K562 (cell line): Measurements from ENCODE around the gene TSGA10. TPM values are rescaled to one million over a fixed set of nuclear protein-coding genes. Genes with fewer than 3 reads are reported as not detected.

Experiments
- ATAC-seq: fragments of 200-7000 bp; cut with Tn5 transposase; 3 replicates; pipeline ENCODE4 v1.9.1; 2020; ENCODE audit warnings: moderate library complexity
- BruUV-seq: library from RNA; stranded (reverse); fragments of 400-500 nt; replicated peaks from 2 replicates; lab custom pipeline; 2021; lab: Mats Ljungman, UMichigan
- CTCF ChIA-PET: fragments of 300-600 bp; formaldehyde crosslinking; extraction: SDS; loops from one replicate; lab custom pipeline; 2021; ENCODE audit warnings: low intra/inter-chr PET ratio; lab: Yijun Ruan, JAX
- POLR2A ChIA-PET: fragments of 300-600, 350-650 bp; sonication (Branson Sonifier 250); formaldehyde crosslinking; extraction: SDS; loops from one replicate; lab custom pipeline; 2021; ENCODE audit warnings: antibody characterized with exemption, inconsistent platforms; lab: Yijun Ruan, JAX
- DNase-seq, 4 experiments: peaks; one replicate each; pipeline versions ENCODE4 v3.0.0 to v3.0.0-alpha.2; 2011 to 2018; ENCODE audit warnings: low spot score in 3 of 4, mixed read lengths in 3 of 4; ENCODE audit errors: extremely low read depth in 1 of 4
- FAIRE-seq: peaks from 2 replicates; lab custom pipeline; 2011; peaks lifted over from hg19 to GRCh38; lab: Jason Lieb, UNC
- H2AFZ ChIP-seq: 2 replicates; pipeline ENCODE4 v1.6.0; 2011; ENCODE audit warnings: low read depth, low read length, control low read depth, inconsistent platforms
- H3K27ac ChIP-seq: fragments of 200-600 bp; 3 replicates; pipeline ENCODE4 v1.8.0; 2011; ENCODE audit warnings: low read depth, mild to moderate bottlenecking, control low read depth, inconsistent platforms, low read length, moderate library complexity, mixed read lengths; ENCODE audit errors: extremely low read depth
- H3K27me3 ChIP-seq, 2 experiments: fragments of 300-600 bp in 1 of 2; 2 replicates in 1 of 2; 3 replicates in 1 of 2; pipeline versions ENCODE4 v1.6.0 to v1.8.0; 2011; ENCODE audit warnings: inconsistent platforms in 2 of 2, low read length in 2 of 2, mild to moderate bottlenecking in 1 of 2, mixed read lengths in 1 of 2, moderate library complexity in 1 of 2; ENCODE audit not compliant: control insufficient read depth in 2 of 2, insufficient read depth in 2 of 2
- H3K36me3 ChIP-seq: fragments of 300-600 bp; 3 replicates; pipeline ENCODE4 v1.8.0; 2011; ENCODE audit warnings: mild to moderate bottlenecking, low read length, inconsistent platforms; ENCODE audit not compliant: control insufficient read depth, insufficient read depth
- H3K4me1 ChIP-seq, 2 experiments: fragments of 200-600 bp in 1 of 2; replicated peaks in 1 of 2; 2 replicates in 1 of 2; 3 replicates in 1 of 2; pipeline versions ENCODE4 v1.5.1 to v1.8.0; 2011; ENCODE audit warnings: inconsistent platforms in 2 of 2, low read length in 2 of 2, mild to moderate bottlenecking in 1 of 2, mixed read lengths in 1 of 2, moderate library complexity in 1 of 2; ENCODE audit not compliant: control insufficient read depth in 2 of 2, insufficient read depth in 2 of 2
- H3K4me2 ChIP-seq: 2 replicates; pipeline ENCODE4 v1.6.1; 2011; ENCODE audit warnings: low read length, control low read depth, inconsistent platforms, mixed read lengths; ENCODE audit not compliant: insufficient read depth
- H3K4me3 ChIP-seq: fragments of 200-600 bp; sonication (generic), shearing (Covaris generic); 2 replicates; pipeline ENCODE4 v1.5.1; 2016; ENCODE audit warnings: control low read depth, inconsistent platforms
- H3K79me2 ChIP-seq: fragments of 200-600 bp; 3 replicates; pipeline ENCODE4 v1.8.0; 2011; ENCODE audit warnings: low read length, inconsistent platforms; ENCODE audit not compliant: control insufficient read depth, insufficient read depth
- H3K9ac ChIP-seq, 2 experiments: 2 replicates each; pipeline versions ENCODE4 v1.6.0 to v1.6.1; 2011; ENCODE audit warnings: low read depth in 2 of 2, low read length in 2 of 2, control low read depth in 1 of 2, inconsistent platforms in 1 of 2, mild to moderate bottlenecking in 1 of 2, mixed read lengths in 1 of 2; ENCODE audit not compliant: insufficient read depth in 1 of 2
- H3K9me1 ChIP-seq: one replicate; pipeline ENCODE4 v1.6.0; 2011; ENCODE audit warnings: inconsistent platforms, mild to moderate bottlenecking, low read length, moderate library complexity; ENCODE audit not compliant: control insufficient read depth, insufficient read depth
- H3K9me3 ChIP-seq: replicated peaks from 2 replicates; pipeline ENCODE4 v1.5.1; 2011; ENCODE audit warnings: low read depth, low read length, inconsistent platforms; ENCODE audit not compliant: control insufficient read depth, insufficient read depth
- H4K20me1 ChIP-seq: replicated peaks from 2 replicates; pipeline ENCODE4 v1.6.1; 2011; ENCODE audit warnings: low read length, inconsistent platforms, mixed read lengths; ENCODE audit not compliant: control insufficient read depth, insufficient read depth
- ESRRA ChIP-seq: fragments of 450-650 bp; IDR thresholded peaks from 2 replicates; pipeline ENCODE4 v1.6.1; 2014; ENCODE audit warnings: low read depth, mild to moderate bottlenecking, moderate library complexity, borderline replicate concordance
- NFIX ChIP-seq: fragments of 250-450 bp; sonication (Bioruptor Pico); IDR thresholded peaks from 2 replicates; pipeline ENCODE4 v1.4.0; 2020; ENCODE audit warnings: low read depth, mild to moderate bottlenecking, moderate library complexity
- RAD21 ChIP-seq, 2 experiments: fragments of 250-450 bp in 1 of 2; fragments of 450-650 bp in 1 of 2; sonication (Bioruptor Pico) in 1 of 2; formaldehyde crosslinking in 1 of 2; IDR thresholded peaks in 1 of 2; conservative IDR thresholded peaks in 1 of 2; 2 replicates each; pipeline versions ENCODE4 v1.4.0 to v1.8.0; 2020 to 2022; ENCODE audit warnings: mild to moderate bottlenecking in 2 of 2, moderate library complexity in 1 of 2
- WGBS: fragments of 100-300 bp; shearing (Covaris generic); methylation state at CpG from one replicate; pipeline ENCODE4 v1.1.6; 2016; ENCODE audit warnings: low coverage, mixed read lengths; ENCODE audit not compliant: insufficient coverage; ENCODE audit errors: missing lambda C conversion rate; 5-methylcytosine and 5-hydroxymethylcytosine counted together
- in situ Hi-C: fragments of 300-500 bp; cut with MboI; formaldehyde crosslinking; loops from 4 replicates; pipeline ENCODE4 v1.15.0; 2018; ENCODE audit warnings: inconsistent platforms, mixed read lengths
- intact Hi-C: fragments of 100-400 bp; cut with micrococcal nuclease; formaldehyde crosslinking; loops from 2 replicates; pipeline ENCODE4 v1.14.2; 2022
- polyA plus RNA-seq, 8 experiments: library from polyadenylated mRNA; depleted of rRNA in 4 of 8; stranded (reverse) in 5 of 8; unstranded in 3 of 8; fragments of >200 nt; fragmentation: Nextera tagmentation in 2 of 8; fragmentation: Illumina TruSeq in 1 of 8; extraction: Ambion mirVana in 2 of 8; extraction: Trizol in 1 of 8; gene quantifications; 2 replicates each; pipeline versions ENCODE4 v1.2.1 to v1.2.3, GENCODE V29; 2011 to 2014; ENCODE audit warnings: inconsistent platforms in 1 of 8, missing spikeins in 1 of 8
- total RNA-seq, 7 experiments: library from RNA; depleted of rRNA in 6 of 7; stranded (reverse); fragments of >200 nt in 6 of 7; fragmentation: Illumina TruSeq in 2 of 7; extraction: Trizol in 2 of 7; gene quantifications; 2 replicates each; pipeline versions ENCODE4 v1.2.1 to v1.2.3, GENCODE V29; 2011 to 2021; ENCODE audit warnings: low replicate concordance in 1 of 7
- TF ChIP-seq, protein P1 (sequence below), 2 experiments: fragments of 450-650 bp; IDR thresholded peaks; 2 replicates each; pipeline ENCODE4 v1.6.1; 2016

The TSGA10 gene
- total and polyA plus RNA-seq, 9 of the 15 experiments (the other 6 are each of a cell fraction or from before 2014, with no cell fraction given): 2.1 to 11.3 (median 3.2) TPM

DNA sequence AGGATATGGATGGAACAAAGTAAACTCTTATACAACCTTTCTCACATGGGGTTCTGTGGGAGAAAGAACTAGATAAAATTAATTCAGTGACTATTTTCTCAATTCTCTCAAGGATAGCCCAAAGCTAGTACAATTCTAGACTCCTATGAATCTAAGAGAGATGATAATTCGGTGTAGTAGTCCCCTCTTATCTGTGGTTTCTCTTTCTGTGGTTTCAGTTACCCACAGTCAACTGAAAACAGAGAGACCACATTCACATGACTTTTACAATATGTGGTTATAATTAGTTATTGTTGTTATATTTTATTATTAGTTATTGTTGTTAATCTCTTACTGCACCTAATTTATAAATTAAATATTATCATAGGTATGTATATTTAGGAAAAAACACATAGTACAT, 66.7 kb downstream of the TSGA10 start:
- intact Hi-C loops (loop anchor here (5.0 to 10.0 kb wide), 3 partner anchors 89 to 467 kb away; partner anchors contain the start of gene REV1), in situ Hi-C loops (no loop called here)
- Histone ChIP-seq H3K27ac (no peak overlapping the region), H3K4me2 (no peak overlapping the region), H3K9me3 (no peaks in the 10 kb centered on the region), H3K36me3 (no peaks in the 10 kb centered on the region), H2AFZ (no peak overlapping the region), H3K9ac (no peak overlapping the region), H3K79me2 (no peaks in the 10 kb centered on the region), H4K20me1 (no peaks in the 10 kb centered on the region), H3K9me1 (no peaks in the 10 kb centered on the region), H3K27me3 (0 out of 5 replicates have a peak, but pooled peaks cover 0 to 5% of the 10 kb centered on the region in 2 experiments), H3K4me1 (no peaks in the 10 kb centered on the region), H3K4me3 (no peak overlapping the region)
- peak; percentile 62; the same call in 1 of the 2 replicates for TF ChIP-seq ESRRA
- TF ChIP-seq, protein P1, sequence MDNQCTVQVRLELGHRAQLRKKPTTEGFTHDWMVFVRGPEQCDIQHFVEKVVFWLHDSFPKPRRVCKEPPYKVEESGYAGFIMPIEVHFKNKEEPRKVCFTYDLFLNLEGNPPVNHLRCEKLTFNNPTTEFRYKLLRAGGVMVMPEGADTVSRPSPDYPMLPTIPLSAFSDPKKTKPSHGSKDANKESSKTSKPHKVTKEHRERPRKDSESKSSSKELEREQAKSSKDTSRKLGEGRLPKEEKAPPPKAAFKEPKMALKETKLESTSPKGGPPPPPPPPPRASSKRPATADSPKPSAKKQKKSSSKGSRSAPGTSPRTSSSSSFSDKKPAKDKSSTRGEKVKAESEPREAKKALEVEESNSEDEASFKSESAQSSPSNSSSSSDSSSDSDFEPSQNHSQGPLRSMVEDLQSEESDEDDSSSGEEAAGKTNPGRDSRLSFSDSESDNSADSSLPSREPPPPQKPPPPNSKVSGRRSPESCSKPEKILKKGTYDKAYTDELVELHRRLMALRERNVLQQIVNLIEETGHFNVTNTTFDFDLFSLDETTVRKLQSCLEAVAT (IDR thresholded peaks at IDR 0.05): peak in 1 of 2 experiments; percentile 75; a peak in 1 of 4 replicates
- no peak for TF ChIP-seq NFIX (CRISPR knock-in tag)
- TF ChIP-seq RAD21 (CRISPR knock-in tag; conservative IDR thresholded peaks at IDR 0.05 in 1 of 2, IDR thresholded peaks at IDR 0.05 in 1 of 2): no peak
- ATAC-seq: no peak
- BruUV-seq: no TSS peak
- 0% methylated on average over 1 of the region's 1 CpG for WGBS
- no peak for DNase-seq
- FAIRE-seq: no peak
- ChIA-PET POLR2A (no interaction called here), CTCF (no interaction called here)
